ENCODE measurements around the gene EEPD1. TPM values are rescaled to one million over a fixed set of nuclear protein-coding genes. Genes with fewer than 3 reads are reported as not detected.

Gene EEPD1
- total and polyA plus RNA-seq, 11 donors, result 3.7 to 12.2 (median 7.7) TPM

DNA sequence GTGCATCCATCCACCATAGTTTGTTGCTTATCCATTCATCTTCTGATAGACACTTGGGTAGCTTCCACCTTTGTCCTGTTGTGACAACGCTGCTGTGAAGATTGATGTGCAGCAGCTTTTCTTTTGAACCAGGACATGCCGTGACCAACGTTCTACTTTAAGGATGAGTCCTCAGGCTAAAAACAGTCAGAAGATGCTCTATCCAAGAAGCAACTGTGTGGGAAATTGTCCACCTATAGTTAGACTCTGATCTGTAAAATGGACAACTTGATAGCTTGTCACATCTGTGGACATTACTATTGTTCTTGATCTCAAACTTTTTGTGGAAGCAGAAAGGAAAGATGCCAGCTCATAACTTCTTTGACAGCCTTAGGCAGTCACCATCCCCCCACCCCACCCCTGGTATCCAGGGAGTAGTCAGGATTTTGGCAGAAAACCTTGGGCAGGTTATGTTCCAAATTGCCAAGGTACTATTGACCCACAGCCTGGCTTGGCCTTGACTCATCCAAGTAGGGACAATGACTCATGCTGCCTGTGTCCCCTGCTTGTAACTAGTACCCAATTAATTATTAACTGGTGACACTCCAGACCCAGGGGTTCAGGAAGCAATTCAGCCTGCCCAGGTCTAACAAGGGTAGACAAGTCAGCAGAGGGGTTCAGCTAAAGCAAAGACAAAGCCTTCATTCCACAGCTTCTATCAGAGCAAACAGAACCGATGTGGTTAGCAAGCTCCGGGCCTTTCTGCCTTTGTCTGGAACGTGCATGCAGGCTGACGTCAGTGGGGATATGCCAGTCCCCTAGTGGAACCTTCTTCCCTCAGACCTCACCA lies 137.0 kb downstream of the EEPD1 start:
- 81 to 86% (median 85%) methylated on average over 5 to 7 of the region's 7 CpGs for WGBS, 4 donors
- ATAC-seq (no peak), DNase-seq (no peak)
- peaks cover 0 to 18% (median 6%) of the 10 kb centered on the region in 9 donors for H3K36me3 ChIP-seq
- no peaks in the 10 kb centered on the region for H3K27me3 ChIP-seq
- intact Hi-C loops (cut with DNase I), result loop anchor here in 9 of 10 donors (2.0 to 10.0 kb wide), 10 partner anchors 29 to 305 kb away; partner anchors contain the start of gene EEPD1 (in 3 of the 9)
- H3K9me3 ChIP-seq, result no peaks in the 10 kb centered on the region
- peaks cover 0 to 66% (median 42%) of the 10 kb centered on the region in 12 donors for H3K4me1 ChIP-seq
- H3K27ac ChIP-seq, result peak overlapping the region in 3 of 12 donors; percentile 4 to 86 (median 83)
- H3K4me3 ChIP-seq, result no peak overlapping the region
- TF ChIP-seq POLR2A (IDR thresholded peaks at IDR 0.05), result no peak

DNA sequence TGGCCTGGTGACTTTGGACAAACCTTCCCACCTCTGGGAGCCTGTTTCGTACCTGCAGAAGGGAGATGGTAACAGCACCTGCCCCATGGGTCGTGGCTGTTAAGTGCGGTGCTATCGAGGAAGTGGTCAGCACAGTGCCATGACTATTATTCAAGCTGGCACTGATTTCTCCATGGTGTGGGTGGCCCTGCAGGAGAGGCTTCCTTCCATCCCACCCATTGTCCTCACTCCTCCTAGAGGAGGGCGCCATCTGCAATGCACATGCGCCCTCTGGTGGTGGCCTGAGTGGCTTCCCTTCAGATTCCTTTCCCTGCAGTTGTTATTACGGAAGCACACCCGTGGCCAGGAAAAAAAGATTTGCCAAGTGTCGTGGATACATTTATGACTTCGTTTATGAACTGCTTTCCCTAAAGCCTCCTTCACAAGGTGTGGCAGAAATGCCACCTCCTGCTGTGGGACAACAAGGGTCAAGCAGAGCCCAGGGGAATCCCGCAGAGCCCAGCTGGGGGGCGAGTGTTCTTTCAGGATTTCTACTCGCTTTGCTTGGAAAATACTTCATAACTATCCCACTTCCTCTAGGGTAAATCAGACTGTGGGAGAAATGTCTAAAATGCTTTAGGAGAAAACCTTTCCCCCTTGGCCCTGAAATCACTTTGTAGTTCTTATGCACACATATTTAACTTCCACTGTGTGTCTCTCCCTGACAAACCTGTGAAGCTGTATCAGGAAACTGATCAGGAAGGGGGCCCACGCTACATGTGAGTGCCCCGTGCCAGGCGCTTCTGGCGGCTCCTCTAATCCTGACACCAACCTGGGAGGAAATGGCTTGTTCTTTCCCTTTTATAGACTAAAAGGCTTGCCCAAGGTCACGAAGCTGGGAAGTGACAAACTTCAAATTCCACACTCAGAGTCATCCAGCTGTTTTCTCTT lies 138.6 kb downstream of the EEPD1 start:
- TF ChIP-seq, protein P1, sequence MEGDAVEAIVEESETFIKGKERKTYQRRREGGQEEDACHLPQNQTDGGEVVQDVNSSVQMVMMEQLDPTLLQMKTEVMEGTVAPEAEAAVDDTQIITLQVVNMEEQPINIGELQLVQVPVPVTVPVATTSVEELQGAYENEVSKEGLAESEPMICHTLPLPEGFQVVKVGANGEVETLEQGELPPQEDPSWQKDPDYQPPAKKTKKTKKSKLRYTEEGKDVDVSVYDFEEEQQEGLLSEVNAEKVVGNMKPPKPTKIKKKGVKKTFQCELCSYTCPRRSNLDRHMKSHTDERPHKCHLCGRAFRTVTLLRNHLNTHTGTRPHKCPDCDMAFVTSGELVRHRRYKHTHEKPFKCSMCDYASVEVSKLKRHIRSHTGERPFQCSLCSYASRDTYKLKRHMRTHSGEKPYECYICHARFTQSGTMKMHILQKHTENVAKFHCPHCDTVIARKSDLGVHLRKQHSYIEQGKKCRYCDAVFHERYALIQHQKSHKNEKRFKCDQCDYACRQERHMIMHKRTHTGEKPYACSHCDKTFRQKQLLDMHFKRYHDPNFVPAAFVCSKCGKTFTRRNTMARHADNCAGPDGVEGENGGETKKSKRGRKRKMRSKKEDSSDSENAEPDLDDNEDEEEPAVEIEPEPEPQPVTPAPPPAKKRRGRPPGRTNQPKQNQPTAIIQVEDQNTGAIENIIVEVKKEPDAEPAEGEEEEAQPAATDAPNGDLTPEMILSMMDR (IDR thresholded peaks at IDR 0.05), result peak; percentile 93 to 99 (median 98)
- TF ChIP-seq POLR2A (IDR thresholded peaks at IDR 0.05), result no peak
- H3K4me1 ChIP-seq, result peaks cover 0 to 49% (median 30%) of the 10 kb centered on the region in 12 donors
- H3K4me3 ChIP-seq, result peak overlapping the region in 11 of 12 donors; percentile 9 to 59 (median 43)
- peak; percentile 81 to 91 (median 88) for DNase-seq
- WGBS, 4 donors, result 18 to 24% (median 19%) methylated on average over 18 of the region's 18 CpGs
- H3K9me3 ChIP-seq, result no peaks in the 10 kb centered on the region
- peak overlapping the region; percentile 8 to 86 (median 80) for H3K27ac ChIP-seq
- intact Hi-C loops (cut with DNase I), result loop anchor here (1.0 to 10.0 kb wide), 10 partner anchors 25 to 307 kb away; partner anchors contain the start of gene EEPD1 (in 1 of the 10)
- peaks cover 0 to 19% (median 6%) of the 10 kb centered on the region in 9 donors for H3K36me3 ChIP-seq
- H3K27me3 ChIP-seq, result no peaks in the 10 kb centered on the region
- peak; percentile 87 to 94 (median 92) for ATAC-seq

DNA sequence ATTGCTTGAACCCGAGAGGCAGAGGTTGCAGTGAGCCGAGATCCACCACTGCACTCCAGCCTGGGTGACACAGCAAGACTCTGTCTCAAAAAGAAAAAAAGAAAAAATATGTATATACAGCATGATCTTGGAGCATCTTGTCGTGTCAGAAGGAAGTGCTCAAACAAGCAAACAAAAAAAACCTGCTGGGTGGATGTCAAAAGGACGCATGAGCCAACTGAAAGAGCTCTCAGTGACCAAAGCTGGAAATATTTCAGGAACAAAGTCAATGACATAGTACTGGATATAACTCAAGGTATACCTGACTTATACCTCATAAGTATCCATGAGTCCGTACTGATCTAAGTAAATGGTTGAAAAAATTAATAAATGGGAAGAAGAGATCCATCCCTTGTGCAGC lies 142.0 kb downstream of the EEPD1 start:
- TF ChIP-seq, protein P1 (IDR thresholded peaks at IDR 0.05), result no peak
- no peak for TF ChIP-seq POLR2A (IDR thresholded peaks at IDR 0.05)
- no peak for DNase-seq
- no peak overlapping the region for H3K27ac ChIP-seq
- H3K4me1 ChIP-seq, result peaks cover 0 to 43% (median 23%) of the 10 kb centered on the region in 12 donors
- H3K9me3 ChIP-seq, result no peaks in the 10 kb centered on the region
- intact Hi-C loops (cut with DNase I), result loop anchor here in 2 of 10 donors (10.0 kb wide), 1 partner anchor 210 kb away; no protein-coding TSS in a partner anchor
- WGBS, 4 donors, result 78 to 90% (median 84%) methylated on average over 5 of the region's 5 CpGs
- H3K27me3 ChIP-seq, result no peaks in the 10 kb centered on the region
- no peak for ATAC-seq
- H3K36me3 ChIP-seq, result peaks cover 0 to 30% (median 11%) of the 10 kb centered on the region in 9 donors
- H3K4me3 ChIP-seq, result no peak overlapping the region

DNA sequence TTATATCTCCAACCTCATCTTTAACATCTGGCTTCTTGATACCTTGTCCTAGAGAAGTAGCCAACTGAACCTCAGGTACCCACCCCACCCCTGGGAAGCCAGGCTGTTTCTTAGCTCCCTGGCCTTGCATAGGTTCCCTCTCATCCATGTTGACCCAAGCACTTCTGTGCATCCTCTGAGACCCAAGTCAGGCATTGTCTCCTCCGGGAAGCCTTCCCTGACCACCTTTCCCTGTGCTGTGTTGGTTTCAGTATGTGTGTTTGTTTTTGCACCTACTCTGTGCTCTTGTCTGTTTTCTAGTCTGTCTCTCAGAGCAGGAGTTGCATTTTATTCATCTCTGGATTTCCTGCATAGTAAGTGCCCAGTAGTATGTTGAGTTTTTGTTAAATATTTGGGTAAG lies 143.2 kb downstream of the EEPD1 start:
- DNase-seq (no peak), ATAC-seq (no peak)
- TF ChIP-seq, protein P1 (IDR thresholded peaks at IDR 0.05), result no peak
- no peak for TF ChIP-seq POLR2A (IDR thresholded peaks at IDR 0.05)
- Histone ChIP-seq H3K36me3 (peaks cover 0 to 22% (median 9%) of the 10 kb centered on the region in 9 donors), H3K27ac (no peak overlapping the region), H3K9me3 (no peaks in the 10 kb centered on the region), H3K4me1 (peaks cover 5 to 50% (median 29%) of the 10 kb centered on the region in 12 donors), H3K4me3 (no peak overlapping the region), H3K27me3 (no peaks in the 10 kb centered on the region)
- WGBS, 4 donors, result 88 to 97% (median 95%) methylated on average over 1 of the region's 1 CpG
- intact Hi-C loops (cut with DNase I), result loop anchor here in 2 of 10 donors (10.0 kb wide), 1 partner anchor 211 kb away; no protein-coding TSS in a partner anchor
